KMS-11 (cell line): ENCODE results near the gene SLC25A29.

Source experiments
- H2AFZ ChIP-seq: fragments of 200-600 bp; sonication (generic); 2 replicates; pipeline ENCODE4 v1.6.1; 2016; ENCODE audit warnings: antibody characterized with exemption, mixed run types, low read depth
- H3K27ac ChIP-seq: fragments of 200-600 bp; sonication (generic); 2 replicates; pipeline ENCODE4 v1.6.1; 2016; ENCODE audit warnings: mild to moderate bottlenecking, mixed run types
- H3K27me3 ChIP-seq: fragments of 200-600 bp; sonication (generic); 2 replicates; pipeline ENCODE4 v1.6.1; 2017; ENCODE audit warnings: mild to moderate bottlenecking, low read depth, mixed run types, moderate library complexity; ENCODE audit not compliant: insufficient read depth
- H3K36me3 ChIP-seq: fragments of 200-600 bp; sonication (generic); 2 replicates; pipeline ENCODE4 v1.6.1; 2017; ENCODE audit warnings: mild to moderate bottlenecking, mixed run types; ENCODE audit not compliant: insufficient read depth
- H3K4me1 ChIP-seq: fragments of 200-600 bp; sonication (generic); 2 replicates; pipeline ENCODE4 v1.6.1; 2016; ENCODE audit warnings: mild to moderate bottlenecking, low read depth, mixed run types; ENCODE audit not compliant: poor library complexity, severe bottlenecking
- H3K4me2 ChIP-seq: fragments of 200-600 bp; sonication (generic); 2 replicates; pipeline ENCODE4 v1.7.0; 2016; ENCODE audit warnings: mild to moderate bottlenecking, mixed run types
- H3K4me3 ChIP-seq: fragments of 200-600 bp; sonication (generic); IDR thresholded peaks from 2 replicates; pipeline ENCODE4 v1.6.1; 2017; ENCODE audit warnings: low read depth, low read length, mixed read lengths; ENCODE audit not compliant: insufficient read depth
- H3K79me2 ChIP-seq: fragments of 200-600 bp; sonication (generic); 2 replicates; pipeline ENCODE4 v1.6.1; 2016; ENCODE audit warnings: low read depth, mixed run types; ENCODE audit not compliant: insufficient read depth
- H3K9ac ChIP-seq: fragments of 200-600 bp; sonication (generic); 2 replicates; pipeline ENCODE4 v1.6.1; 2016; ENCODE audit warnings: mild to moderate bottlenecking, mixed run types
- H4K20me1 ChIP-seq: fragments of 200-600 bp; sonication (generic); 2 replicates; pipeline ENCODE4 v1.6.1; 2016; ENCODE audit warnings: mild to moderate bottlenecking, mixed run types; ENCODE audit not compliant: insufficient read depth
- CTCF ChIP-seq: fragments of 200-600 bp; sonication (generic); conservative IDR thresholded peaks from 2 replicates; pipeline ENCODE4 v1.6.1; 2017; ENCODE audit warnings: low read depth, mild to moderate bottlenecking, antibody characterized with exemption, low read length, moderate library complexity, mixed read lengths

Gene SLC25A29

GRCh38 chr14:100321473-100322137 lies 15.4 kb upstream of the SLC25A29 start:
- Histone ChIP-seq H3K9ac (no peak overlapping the region), H3K4me3 (no peak overlapping the region), H3K27me3 (no peaks in the 10 kb centered on the region), H3K36me3 (no peaks in the 10 kb centered on the region), H2AFZ (no peak overlapping the region), H3K4me2 (no peak overlapping the region), H3K27ac (no peak overlapping the region), H3K79me2 (no peaks in the 10 kb centered on the region), H4K20me1 (no peaks in the 10 kb centered on the region), H3K4me1 (no peaks in the 10 kb centered on the region)
- TF ChIP-seq CTCF, result no peak

GRCh38 chr14:100320157-100320856 lies 14.1 kb upstream of the SLC25A29 start:
- Histone ChIP-seq H3K36me3 (no peaks in the 10 kb centered on the region), H4K20me1 (no peaks in the 10 kb centered on the region), H3K4me1 (no peaks in the 10 kb centered on the region), H3K79me2 (no peaks in the 10 kb centered on the region), H3K27me3 (no peaks in the 10 kb centered on the region), H3K27ac (no peak overlapping the region), H2AFZ (no peak overlapping the region), H3K4me2 (no peak overlapping the region), H3K9ac (no peak overlapping the region), H3K4me3 (no peak overlapping the region)
- TF ChIP-seq CTCF, result no peak

DNA sequence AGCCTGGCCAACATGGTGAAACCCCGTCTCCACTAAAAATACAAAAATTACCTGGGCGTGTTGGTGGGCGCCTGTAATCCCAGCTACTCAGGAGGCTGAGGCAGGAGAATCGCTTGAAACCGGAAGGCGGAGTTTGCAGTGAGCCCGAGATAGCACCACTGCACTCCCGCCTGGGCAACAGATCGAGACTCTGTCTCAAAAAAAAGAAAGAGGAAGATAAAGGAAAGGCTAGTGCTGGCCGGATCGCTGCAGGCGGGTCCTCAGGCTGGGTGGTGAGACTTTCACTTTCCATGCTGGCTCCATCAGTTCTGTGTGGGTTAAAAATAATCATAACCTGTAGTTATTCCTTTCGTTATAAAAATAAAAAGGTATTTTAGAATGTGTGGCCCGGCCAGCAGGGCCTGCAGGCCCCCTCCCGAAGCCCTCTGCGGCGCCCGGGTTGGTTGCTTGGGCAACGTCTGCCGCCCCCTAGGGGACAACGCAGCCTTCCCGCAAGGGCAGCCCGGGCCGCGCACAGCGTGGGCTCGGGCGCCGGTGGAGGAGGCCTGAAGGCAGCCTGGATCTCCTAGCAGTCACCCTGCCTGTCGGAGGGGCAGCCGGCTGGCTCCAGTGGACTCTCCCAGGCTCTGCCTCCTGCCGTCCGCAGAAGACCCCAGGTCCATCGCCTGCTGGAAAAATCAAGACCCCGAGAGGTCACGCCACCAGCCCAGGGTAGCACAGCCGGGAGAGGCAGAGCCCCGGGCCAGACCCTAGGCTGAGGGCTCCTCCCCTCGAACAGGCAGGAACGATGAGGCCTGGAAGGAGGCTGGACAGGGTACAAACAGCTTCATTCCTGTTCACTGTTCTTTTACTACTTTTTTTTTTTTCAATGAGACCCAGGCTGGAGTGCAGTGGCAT lies 11.9 kb upstream of the SLC25A29 start:
- Histone ChIP-seq H3K36me3 (no peaks in the 10 kb centered on the region), H3K79me2 (no peaks in the 10 kb centered on the region), H2AFZ (no peak overlapping the region), H3K4me3 (no peak overlapping the region), H3K27me3 (no peaks in the 10 kb centered on the region), H3K9ac (no peak overlapping the region), H3K4me1 (no peaks in the 10 kb centered on the region), H4K20me1 (no peaks in the 10 kb centered on the region), H3K4me2 (no peak overlapping the region), H3K27ac (no peak overlapping the region)
- TF ChIP-seq CTCF, result no peak

DNA sequence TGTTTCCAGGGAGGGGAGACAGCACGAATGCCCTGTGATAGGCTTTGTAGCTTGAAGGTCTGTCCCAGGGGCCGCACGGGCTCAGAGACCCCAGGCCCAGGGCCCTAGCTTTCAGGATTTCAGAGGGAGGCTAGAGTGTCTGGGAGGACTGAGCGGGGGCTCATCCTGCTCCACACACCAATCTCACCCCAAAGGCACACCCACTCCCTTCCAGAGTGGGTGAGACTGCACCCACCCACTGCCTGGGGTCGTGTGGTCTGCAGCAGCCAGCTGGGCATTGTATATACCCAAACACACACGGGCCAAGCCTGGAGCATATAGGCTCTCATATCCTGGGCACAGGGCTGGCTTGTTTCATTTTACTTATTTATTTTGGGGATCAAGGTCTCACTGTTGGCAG lies 11.1 kb upstream of the SLC25A29 start:
- Histone ChIP-seq H2AFZ (no peak overlapping the region), H3K36me3 (no peaks in the 10 kb centered on the region), H3K4me2 (no peak overlapping the region), H3K4me1 (no peaks in the 10 kb centered on the region), H3K27me3 (no peaks in the 10 kb centered on the region), H3K4me3 (no peak overlapping the region), H3K27ac (no peak overlapping the region), H3K9ac (no peak overlapping the region), H3K79me2 (no peaks in the 10 kb centered on the region), H4K20me1 (no peaks in the 10 kb centered on the region)
- no peak for TF ChIP-seq CTCF
